Karpas-422 (cell line): ENCODE measurements around the gene TCP11. TPM values are rescaled to one million over a fixed set of nuclear protein-coding genes. Genes with fewer than 3 reads are reported as not detected.

ENCODE experiments used
- DNase-seq: peaks from one replicate; pipeline ENCODE4 v3.0.0-alpha.2; 2015
- H2AFZ ChIP-seq: fragments of 200-600 bp; sonication (generic); 2 replicates; pipeline ENCODE4 v1.6.1; 2014; ENCODE audit warnings: antibody characterized with exemption, low read length, mixed read lengths
- H3K27ac ChIP-seq: fragments of 200-600 bp; sonication (generic); 2 replicates; pipeline ENCODE4 v1.5.1; 2014; ENCODE audit warnings: mild to moderate bottlenecking, low read length, moderate library complexity
- H3K27me3 ChIP-seq: fragments of 200-600 bp; sonication (generic); 2 replicates; pipeline ENCODE4 v1.6.1; 2014; ENCODE audit warnings: low read length, mixed read lengths
- H3K36me3 ChIP-seq: fragments of 200-600 bp; sonication (generic); 2 replicates; pipeline ENCODE4 v1.6.1; 2014; ENCODE audit warnings: low read length, mixed read lengths; ENCODE audit not compliant: insufficient read depth
- H3K4me1 ChIP-seq: fragments of 200-600 bp; sonication (generic); 2 replicates; pipeline ENCODE4 v1.6.1; 2014; ENCODE audit warnings: mild to moderate bottlenecking, low read length, mixed read lengths
- H3K4me2 ChIP-seq: fragments of 200-600 bp; sonication (generic); 2 replicates; pipeline ENCODE4 v1.6.1; 2014; ENCODE audit warnings: low read length, low read depth, mild to moderate bottlenecking; ENCODE audit not compliant: poor library complexity, severe bottlenecking
- H3K4me3 ChIP-seq: fragments of 200-600 bp; sonication (generic); 2 replicates; pipeline ENCODE4 v1.5.1; 2014; ENCODE audit warnings: mild to moderate bottlenecking, antibody characterized with exemption, low read length, mixed read lengths
- H3K79me2 ChIP-seq: fragments of 200-600 bp; sonication (generic); 2 replicates; pipeline ENCODE4 v1.6.1; 2014; ENCODE audit warnings: mild to moderate bottlenecking, low read length, mixed read lengths
- H3K9ac ChIP-seq: fragments of 200-600 bp; sonication (generic); 2 replicates; pipeline ENCODE4 v1.6.0; 2014; ENCODE audit warnings: low read length
- H3K9me2 ChIP-seq: fragments of 200-600 bp; sonication (generic), shearing (Covaris generic); replicated peaks from 2 replicates; pipeline ENCODE4 v1.6.0; 2014; ENCODE audit warnings: mild to moderate bottlenecking, low read length, moderate library complexity; ENCODE audit not compliant: insufficient read depth
- H3K9me3 ChIP-seq: fragments of 300-700, 200-600 bp; sonication (generic); 2 replicates; pipeline ENCODE4 v1.6.1; 2014; ENCODE audit warnings: low read length, mixed read lengths
- H4K20me1 ChIP-seq: fragments of 200-600 bp; sonication (generic); 2 replicates; pipeline ENCODE4 v1.6.1; 2014; ENCODE audit warnings: mild to moderate bottlenecking, antibody characterized with exemption, low read length, low read depth; ENCODE audit not compliant: insufficient read depth
- total RNA-seq: library from RNA; depleted of rRNA; stranded (reverse); fragments of >200 nt; shearing (Covaris generic); gene quantifications from 2 replicates; pipeline ENCODE4 v1.2.3, GENCODE V29; 2014; ENCODE audit warnings: low replicate concordance

TCP11 gene
- total RNA-seq, 1 experiment from 2014 or later = not detected

DNA sequence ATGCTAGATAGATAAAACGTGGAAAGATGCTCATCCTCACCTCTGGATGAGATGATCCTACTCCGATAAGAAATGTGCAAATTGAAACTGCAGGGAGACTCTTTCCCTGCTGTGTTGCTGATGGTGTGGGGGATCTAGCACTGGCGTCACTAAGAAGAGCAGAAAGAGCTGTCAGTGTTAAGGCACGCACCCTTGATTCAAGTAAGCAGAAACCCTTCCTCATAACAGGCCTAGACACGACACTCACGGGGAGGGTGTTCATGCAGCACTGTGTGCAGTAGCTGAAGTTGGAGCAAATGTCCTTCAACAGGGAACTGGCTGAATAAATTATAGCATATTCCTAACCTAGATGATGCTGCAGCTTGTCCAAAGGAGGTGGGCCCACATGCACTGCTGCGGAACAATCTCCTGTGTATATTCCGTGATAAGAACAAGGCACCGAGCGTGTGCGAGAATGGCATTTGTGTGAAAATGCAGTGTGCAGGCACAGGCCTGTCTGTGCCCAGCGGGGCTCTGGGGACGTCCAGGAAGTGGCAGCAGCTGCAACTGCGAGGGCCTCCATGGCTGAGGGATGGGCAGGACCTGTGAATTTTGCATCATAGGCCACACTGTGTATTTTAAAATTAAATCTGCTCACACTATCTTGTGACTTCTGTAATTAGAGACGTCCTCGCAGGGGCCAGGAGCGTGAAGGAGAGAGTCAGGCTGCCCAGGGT is 64.0 kb downstream of the TCP11 start:
- no peaks in the 10 kb centered on the region for H4K20me1 ChIP-seq
- H3K79me2 ChIP-seq = no peaks in the 10 kb centered on the region
- H3K36me3 ChIP-seq = no peaks in the 10 kb centered on the region
- no peak overlapping the region for H3K4me2 ChIP-seq
- no peaks in the 10 kb centered on the region for H3K27me3 ChIP-seq
- H3K9ac ChIP-seq = no peak overlapping the region
- H3K27ac ChIP-seq = no peak overlapping the region
- no peak overlapping the region for H3K4me3 ChIP-seq
- no peaks in the 10 kb centered on the region for H3K9me2 ChIP-seq
- H3K4me1 ChIP-seq = no peaks in the 10 kb centered on the region
- H3K9me3 ChIP-seq = no peaks in the 10 kb centered on the region
- no peak for DNase-seq
- no peak overlapping the region for H2AFZ ChIP-seq

- H4K20me1 ChIP-seq = no peaks in the 10 kb centered on the region
- no peaks in the 10 kb centered on the region for H3K79me2 ChIP-seq
- no peak overlapping the region for H3K27ac ChIP-seq
- DNase-seq = no peak
- no peaks in the 10 kb centered on the region for H3K4me1 ChIP-seq
- no peak overlapping the region for H2AFZ ChIP-seq
- H3K9me2 ChIP-seq = no peaks in the 10 kb centered on the region
- no peak overlapping the region for H3K9ac ChIP-seq
- H3K4me3 ChIP-seq = no peak overlapping the region
- H3K27me3 ChIP-seq = no peaks in the 10 kb centered on the region
- no peaks in the 10 kb centered on the region for H3K36me3 ChIP-seq
- H3K9me3 ChIP-seq = no peaks in the 10 kb centered on the region
- H3K4me2 ChIP-seq = no peak overlapping the region
These were observed 67.2 kb downstream of the TCP11 start for GRCh38 chr6:35073766-35074471.

- Histone ChIP-seq H3K9ac (no peak overlapping the region), H3K4me3 (no peak overlapping the region), H3K9me3 (no peaks in the 10 kb centered on the region), H4K20me1 (no peaks in the 10 kb centered on the region), H2AFZ (no peak overlapping the region), H3K4me1 (no peaks in the 10 kb centered on the region), H3K79me2 (no peaks in the 10 kb centered on the region), H3K27me3 (no peaks in the 10 kb centered on the region), H3K27ac (no peak overlapping the region), H3K9me2 (no peaks in the 10 kb centered on the region), H3K4me2 (no peak overlapping the region), H3K36me3 (no peaks in the 10 kb centered on the region)
- no peak for DNase-seq
These were observed 67.9 kb downstream of the TCP11 start for GRCh38 chr6:35073211-35073610.

DNA sequence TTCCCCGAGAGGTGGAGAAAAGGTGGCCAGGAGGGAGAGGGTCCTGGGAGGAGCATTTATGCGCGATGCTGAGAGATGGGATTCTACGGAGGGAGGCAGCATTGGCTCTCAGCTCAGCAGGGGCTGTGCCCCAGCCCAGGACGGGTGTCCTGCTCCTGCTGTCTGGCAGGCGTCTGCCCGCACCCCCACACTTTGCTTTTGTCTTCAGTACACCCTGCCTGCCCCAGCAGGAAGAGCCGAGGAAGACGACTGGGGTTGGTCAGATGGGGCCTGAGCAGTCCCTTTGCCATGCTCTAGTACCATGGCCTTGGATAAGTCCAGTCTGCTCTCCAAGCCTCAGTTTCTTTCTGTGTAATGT is 68.5 kb downstream of the TCP11 start:
- Histone ChIP-seq H2AFZ (no peak overlapping the region), H3K4me1 (no peaks in the 10 kb centered on the region), H3K27me3 (no peaks in the 10 kb centered on the region), H4K20me1 (no peaks in the 10 kb centered on the region), H3K36me3 (no peaks in the 10 kb centered on the region), H3K9me2 (no peaks in the 10 kb centered on the region), H3K4me3 (no peak overlapping the region), H3K9me3 (no peaks in the 10 kb centered on the region), H3K79me2 (no peaks in the 10 kb centered on the region), H3K9ac (no peak overlapping the region), H3K4me2 (no peak overlapping the region), H3K27ac (no peak overlapping the region)
- no peak for DNase-seq

DNA sequence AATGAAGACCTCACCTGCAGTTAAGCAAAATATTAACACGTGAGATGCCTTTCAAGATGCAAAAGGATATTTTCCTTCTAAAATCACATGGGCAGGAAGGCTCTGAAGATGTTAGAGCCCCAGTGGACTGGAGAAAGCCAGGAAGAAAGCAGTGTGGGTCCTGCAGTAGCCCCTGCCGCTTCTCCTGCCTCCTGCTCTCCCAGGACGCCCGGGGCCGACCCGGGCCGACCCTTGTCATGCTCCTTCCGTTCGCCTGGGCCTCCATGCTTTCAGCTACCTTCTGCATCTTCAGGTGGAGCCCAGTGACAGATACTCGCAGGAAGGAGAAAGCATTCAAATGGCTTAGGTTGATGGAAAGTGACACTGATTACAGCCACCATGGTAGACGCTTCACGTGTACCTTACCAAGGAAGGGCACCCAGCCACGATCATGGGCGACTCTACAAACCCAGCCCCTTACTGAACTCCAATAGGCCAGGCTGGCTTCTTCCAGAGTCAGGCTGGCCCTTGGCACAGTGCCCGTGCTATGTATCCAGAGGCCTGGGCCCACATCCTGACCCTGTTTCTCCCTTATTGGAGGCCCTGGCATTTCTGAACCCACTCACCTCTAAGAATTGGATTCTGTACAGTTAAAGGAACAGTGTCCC is 69.0 kb downstream of the TCP11 start:
- Histone ChIP-seq H3K4me1 (no peaks in the 10 kb centered on the region), H3K9me3 (no peaks in the 10 kb centered on the region), H3K4me2 (no peak overlapping the region), H3K27me3 (no peaks in the 10 kb centered on the region), H3K36me3 (no peaks in the 10 kb centered on the region), H4K20me1 (no peaks in the 10 kb centered on the region), H3K79me2 (no peaks in the 10 kb centered on the region), H3K4me3 (no peak overlapping the region), H3K27ac (no peak overlapping the region), H3K9me2 (no peaks in the 10 kb centered on the region), H2AFZ (no peak overlapping the region), H3K9ac (no peak overlapping the region)
- DNase-seq = no peak

GRCh38 chr6:35071347-35071994 is 69.7 kb downstream of the TCP11 start:
- Histone ChIP-seq H2AFZ (no peak overlapping the region), H3K9ac (no peak overlapping the region), H4K20me1 (no peaks in the 10 kb centered on the region), H3K79me2 (no peaks in the 10 kb centered on the region), H3K36me3 (no peaks in the 10 kb centered on the region), H3K27ac (no peak overlapping the region), H3K27me3 (no peaks in the 10 kb centered on the region), H3K9me3 (no peaks in the 10 kb centered on the region), H3K4me2 (no peak overlapping the region), H3K4me1 (peaks cover 5% of the 10 kb centered on the region; the same call in 1 of the 2 replicates), H3K9me2 (no peaks in the 10 kb centered on the region), H3K4me3 (no peak overlapping the region)
- DNase-seq = no peak

- Histone ChIP-seq H3K27me3 (no peaks in the 10 kb centered on the region), H3K79me2 (no peaks in the 10 kb centered on the region), H3K4me2 (no peak overlapping the region), H3K4me1 (peaks cover 5% of the 10 kb centered on the region; the same call in 1 of the 2 replicates), H3K4me3 (no peak overlapping the region), H3K9ac (no peak overlapping the region), H4K20me1 (no peaks in the 10 kb centered on the region), H3K9me3 (no peaks in the 10 kb centered on the region), H3K9me2 (no peaks in the 10 kb centered on the region), H2AFZ (no peak overlapping the region), H3K36me3 (no peaks in the 10 kb centered on the region), H3K27ac (no peak overlapping the region)
- no peak for DNase-seq
These were observed 71.0 kb downstream of the TCP11 start for GRCh38 chr6:35070111-35070510.

- DNase-seq = no peak
- Histone ChIP-seq H3K9ac (no peak overlapping the region), H2AFZ (no peak overlapping the region), H3K27me3 (no peaks in the 10 kb centered on the region), H3K9me3 (no peaks in the 10 kb centered on the region), H3K79me2 (no peaks in the 10 kb centered on the region), H3K4me1 (peaks cover 5% of the 10 kb centered on the region; the same call in 1 of the 2 replicates), H3K4me2 (no peak overlapping the region), H4K20me1 (no peaks in the 10 kb centered on the region), H3K4me3 (no peak overlapping the region), H3K36me3 (no peaks in the 10 kb centered on the region), H3K27ac (no peak overlapping the region), H3K9me2 (no peaks in the 10 kb centered on the region)
These were observed 71.9 kb downstream of the TCP11 start for GRCh38 chr6:35069262-35069661.
